ENCODE measurements around the gene MNS1.

DNA sequence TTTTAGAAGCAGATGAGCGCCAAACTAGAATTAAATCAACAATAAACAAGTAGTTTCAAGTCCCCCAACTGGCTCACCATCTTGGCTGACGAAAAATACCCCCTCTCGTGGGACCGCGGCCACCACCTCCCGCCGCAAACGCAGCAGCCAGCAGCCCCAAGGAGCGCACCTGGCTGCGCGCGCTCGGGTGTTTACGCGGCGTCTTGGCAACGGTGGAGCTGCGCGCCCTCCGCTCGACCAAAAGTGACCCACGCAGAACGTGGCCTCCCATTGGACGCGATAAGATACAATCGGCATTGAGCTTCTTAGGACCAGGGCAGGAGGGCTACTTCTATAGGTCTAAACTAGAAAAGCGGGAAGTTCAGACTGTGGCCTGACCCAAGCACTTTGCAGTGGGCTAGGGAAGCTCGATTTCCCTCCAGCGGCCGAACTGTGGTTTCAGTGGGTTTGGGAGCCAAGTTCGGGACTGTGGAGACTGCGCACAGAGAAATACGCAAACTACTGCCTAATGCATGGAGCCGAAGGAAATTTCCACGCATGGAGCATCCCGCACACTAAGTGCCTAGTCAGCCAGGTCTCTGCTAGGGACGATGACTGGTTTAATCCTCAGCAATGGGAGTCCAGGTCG lies at the start of gene MNS1:
- TF ChIP-seq, protein P1, sequence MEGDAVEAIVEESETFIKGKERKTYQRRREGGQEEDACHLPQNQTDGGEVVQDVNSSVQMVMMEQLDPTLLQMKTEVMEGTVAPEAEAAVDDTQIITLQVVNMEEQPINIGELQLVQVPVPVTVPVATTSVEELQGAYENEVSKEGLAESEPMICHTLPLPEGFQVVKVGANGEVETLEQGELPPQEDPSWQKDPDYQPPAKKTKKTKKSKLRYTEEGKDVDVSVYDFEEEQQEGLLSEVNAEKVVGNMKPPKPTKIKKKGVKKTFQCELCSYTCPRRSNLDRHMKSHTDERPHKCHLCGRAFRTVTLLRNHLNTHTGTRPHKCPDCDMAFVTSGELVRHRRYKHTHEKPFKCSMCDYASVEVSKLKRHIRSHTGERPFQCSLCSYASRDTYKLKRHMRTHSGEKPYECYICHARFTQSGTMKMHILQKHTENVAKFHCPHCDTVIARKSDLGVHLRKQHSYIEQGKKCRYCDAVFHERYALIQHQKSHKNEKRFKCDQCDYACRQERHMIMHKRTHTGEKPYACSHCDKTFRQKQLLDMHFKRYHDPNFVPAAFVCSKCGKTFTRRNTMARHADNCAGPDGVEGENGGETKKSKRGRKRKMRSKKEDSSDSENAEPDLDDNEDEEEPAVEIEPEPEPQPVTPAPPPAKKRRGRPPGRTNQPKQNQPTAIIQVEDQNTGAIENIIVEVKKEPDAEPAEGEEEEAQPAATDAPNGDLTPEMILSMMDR (IDR thresholded peaks at IDR 0.05): no peak
- TF ChIP-seq EZH2 (IDR thresholded peaks at IDR 0.05; ENCODE audit: borderline replicate concordance, insufficient read depth, low read depth, low read length, poor library complexity, severe bottlenecking): no peak

All from B cell (primary cell).